HEK293 (cell line): Measurements from ENCODE around the gene SYNPO2L.

Experiments used
- ATF2 ChIP-seq: fragments of 450-650 bp; formaldehyde crosslinking; IDR thresholded peaks from 2 replicates; pipeline ENCODE4 v1.5.1; 2016; ENCODE audit warnings: missing biosample characterization, missing genetic modification characterization, low read depth
- CTCF ChIP-seq: fragments of 450-650 bp; formaldehyde crosslinking; IDR thresholded peaks from 2 replicates; pipeline ENCODE4 v1.5.1; 2016; ENCODE audit warnings: missing biosample characterization, missing genetic modification characterization
- KLF9 ChIP-seq: fragments of 450-650 bp; formaldehyde crosslinking; IDR thresholded peaks from 2 replicates; pipeline ENCODE4 v1.5.1; 2016; ENCODE audit warnings: missing biosample characterization, missing genetic modification characterization, low read depth
- MEIS1 ChIP-seq: sonication (generic); formaldehyde crosslinking; IDR thresholded peaks from 2 replicates; pipeline ENCODE4 v1.8.1; 2022; ENCODE audit warnings: missing genetic modification reagents, mild to moderate bottlenecking, borderline replicate concordance
- PRDM1 ChIP-seq: fragments of 450-650 bp; formaldehyde crosslinking; IDR thresholded peaks from 2 replicates; pipeline ENCODE4; 2016; ENCODE audit warnings: missing biosample characterization, missing genetic modification characterization
- WT1 ChIP-seq: fragments of 450-650 bp; formaldehyde crosslinking; IDR thresholded peaks from 2 replicates; pipeline ENCODE4 v1.5.1; 2016; ENCODE audit warnings: missing biosample characterization, missing genetic modification characterization
- YY1 ChIP-seq: fragments of 450-650 bp; formaldehyde crosslinking; IDR thresholded peaks from 2 replicates; pipeline ENCODE4 v1.5.1; 2018; ENCODE audit warnings: missing biosample characterization, missing genetic modification characterization
- ZEB2 ChIP-seq: fragments of 450-650 bp; formaldehyde crosslinking; IDR thresholded peaks from 2 replicates; pipeline ENCODE4 v1.5.1; 2016; ENCODE audit warnings: missing biosample characterization, missing genetic modification characterization
- ZNF24 ChIP-seq: fragments of 450-650 bp; formaldehyde crosslinking; IDR thresholded peaks from 2 replicates; pipeline ENCODE4 v1.5.1; 2016; ENCODE audit warnings: missing biosample characterization, missing genetic modification characterization
- ZNF266 ChIP-seq: fragments of 450-650 bp; formaldehyde crosslinking; IDR thresholded peaks from 2 replicates; pipeline ENCODE4 v1.5.1; 2016; ENCODE audit warnings: missing biosample characterization, missing genetic modification characterization, low read depth
- ZNF302 ChIP-seq: fragments of 450-650 bp; formaldehyde crosslinking; IDR thresholded peaks from 2 replicates; pipeline ENCODE4 v1.5.1; 2016; ENCODE audit warnings: missing biosample characterization, missing genetic modification characterization, low read depth
- ZNF501 ChIP-seq: fragments of 450-650 bp; formaldehyde crosslinking; IDR thresholded peaks from 2 replicates; pipeline ENCODE4 v1.5.1; 2016; ENCODE audit warnings: missing biosample characterization, missing genetic modification characterization
- TF ChIP-seq, protein P1 (sequence below): fragments of 450-650 bp; formaldehyde crosslinking; IDR thresholded peaks from 2 replicates; pipeline ENCODE4 v1.5.1; 2016; ENCODE audit warnings: missing biosample characterization, missing genetic modification characterization
- TF ChIP-seq, protein P2 (sequence below): fragments of 450-650 bp; formaldehyde crosslinking; IDR thresholded peaks from 2 replicates; pipeline ENCODE4 v1.5.1; 2016; ENCODE audit warnings: missing biosample characterization, missing genetic modification characterization

DNA sequence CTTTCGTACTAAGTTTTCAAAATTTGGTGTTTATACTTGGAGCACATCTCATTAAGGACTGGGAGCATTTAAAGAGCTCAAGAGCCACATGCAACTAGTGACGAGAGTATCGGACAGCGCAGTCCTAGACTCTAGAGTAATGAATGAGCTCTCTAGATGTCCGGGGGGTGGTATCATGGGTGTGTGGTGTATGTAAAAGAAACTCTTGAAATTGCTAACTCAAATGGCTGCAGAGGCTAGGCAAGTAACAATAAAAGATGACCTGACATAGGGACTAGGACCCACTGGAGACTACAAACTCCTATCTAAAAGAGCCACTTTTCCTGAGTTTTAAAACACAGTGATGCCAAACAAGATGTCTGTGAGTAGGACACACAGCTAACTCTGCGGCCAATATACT, 28.5 kb downstream of the SYNPO2L start:
- TF ChIP-seq KLF9 (tag by site-specific recombination), result no peak
- TF ChIP-seq, protein P1, sequence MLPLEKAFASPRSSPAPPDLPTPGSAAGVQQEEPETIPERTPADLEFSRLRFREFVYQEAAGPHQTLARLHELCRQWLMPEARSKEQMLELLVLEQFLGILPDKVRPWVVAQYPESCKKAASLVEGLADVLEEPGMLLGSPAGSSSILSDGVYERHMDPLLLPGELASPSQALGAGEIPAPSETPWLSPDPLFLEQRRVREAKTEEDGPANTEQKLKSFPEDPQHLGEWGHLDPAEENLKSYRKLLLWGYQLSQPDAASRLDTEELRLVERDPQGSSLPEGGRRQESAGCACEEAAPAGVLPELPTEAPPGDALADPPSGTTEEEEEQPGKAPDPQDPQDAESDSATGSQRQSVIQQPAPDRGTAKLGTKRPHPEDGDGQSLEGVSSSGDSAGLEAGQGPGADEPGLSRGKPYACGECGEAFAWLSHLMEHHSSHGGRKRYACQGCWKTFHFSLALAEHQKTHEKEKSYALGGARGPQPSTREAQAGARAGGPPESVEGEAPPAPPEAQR (tag by site-specific recombination), result no peak
- TF ChIP-seq ZEB2 (tag by site-specific recombination), result no peak
- TF ChIP-seq ZNF24, result no peak
- no peak for TF ChIP-seq CTCF (tag by site-specific recombination)
- TF ChIP-seq YY1 (tag by site-specific recombination), result no peak
- no peak for TF ChIP-seq MEIS1 (CRISPR knock-in tag)
- no peak for TF ChIP-seq ATF2 (tag by site-specific recombination)
- TF ChIP-seq, protein P2, sequence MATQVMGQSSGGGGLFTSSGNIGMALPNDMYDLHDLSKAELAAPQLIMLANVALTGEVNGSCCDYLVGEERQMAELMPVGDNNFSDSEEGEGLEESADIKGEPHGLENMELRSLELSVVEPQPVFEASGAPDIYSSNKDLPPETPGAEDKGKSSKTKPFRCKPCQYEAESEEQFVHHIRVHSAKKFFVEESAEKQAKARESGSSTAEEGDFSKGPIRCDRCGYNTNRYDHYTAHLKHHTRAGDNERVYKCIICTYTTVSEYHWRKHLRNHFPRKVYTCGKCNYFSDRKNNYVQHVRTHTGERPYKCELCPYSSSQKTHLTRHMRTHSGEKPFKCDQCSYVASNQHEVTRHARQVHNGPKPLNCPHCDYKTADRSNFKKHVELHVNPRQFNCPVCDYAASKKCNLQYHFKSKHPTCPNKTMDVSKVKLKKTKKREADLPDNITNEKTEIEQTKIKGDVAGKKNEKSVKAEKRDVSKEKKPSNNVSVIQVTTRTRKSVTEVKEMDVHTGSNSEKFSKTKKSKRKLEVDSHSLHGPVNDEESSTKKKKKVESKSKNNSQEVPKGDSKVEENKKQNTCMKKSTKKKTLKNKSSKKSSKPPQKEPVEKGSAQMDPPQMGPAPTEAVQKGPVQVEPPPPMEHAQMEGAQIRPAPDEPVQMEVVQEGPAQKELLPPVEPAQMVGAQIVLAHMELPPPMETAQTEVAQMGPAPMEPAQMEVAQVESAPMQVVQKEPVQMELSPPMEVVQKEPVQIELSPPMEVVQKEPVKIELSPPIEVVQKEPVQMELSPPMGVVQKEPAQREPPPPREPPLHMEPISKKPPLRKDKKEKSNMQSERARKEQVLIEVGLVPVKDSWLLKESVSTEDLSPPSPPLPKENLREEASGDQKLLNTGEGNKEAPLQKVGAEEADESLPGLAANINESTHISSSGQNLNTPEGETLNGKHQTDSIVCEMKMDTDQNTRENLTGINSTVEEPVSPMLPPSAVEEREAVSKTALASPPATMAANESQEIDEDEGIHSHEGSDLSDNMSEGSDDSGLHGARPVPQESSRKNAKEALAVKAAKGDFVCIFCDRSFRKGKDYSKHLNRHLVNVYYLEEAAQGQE (tag by site-specific recombination), result no peak
- no peak for TF ChIP-seq PRDM1
- no peak for TF ChIP-seq ZNF302 (tag by site-specific recombination)
- no peak for TF ChIP-seq ZNF266 (tag by site-specific recombination)
- TF ChIP-seq WT1 (tag by site-specific recombination), result no peak
- no peak for TF ChIP-seq ZNF501
